Heart right ventricle (tissue), 16 donors: Measurements from ENCODE around the gene TACR1. TPM values are rescaled to one million over a fixed set of nuclear protein-coding genes. Genes with fewer than 3 reads are reported as not detected.

ENCODE experiments used
- ATAC-seq, 8 donors: fragments of 200-7000 bp; cut with Tn5 transposase; one replicate each; pipeline ENCODE4 v1.9.1; 2020; ENCODE audit warnings: mild to moderate bottlenecking in 8 of 8, moderate library complexity in 8 of 8, moderate number of reproducible peaks in 1 of 8
- DNase-seq, 2 donors: peaks; one replicate each; pipeline ENCODE4 v3.0.0-alpha.2; 2020
- H3K27ac ChIP-seq, 10 donors: fragments of 200-600 bp; sonication (generic) in 2 of 10; one replicate each; pipeline versions ENCODE4 v1.5.0 to v1.8.0; 2020 to 2022; ENCODE audit warnings: mild to moderate bottlenecking in 3 of 10
- H3K27me3 ChIP-seq, 7 donors: fragments of 200-600 bp; one replicate each; pipeline ENCODE4 v1.8.0; 2021 to 2022; ENCODE audit warnings: mild to moderate bottlenecking in 2 of 7
- H3K36me3 ChIP-seq, 9 donors: fragments of 200-600 bp; sonication (generic) in 1 of 9; one replicate each; pipeline versions ENCODE4 v1.5.0 to v1.8.0; 2020 to 2022; ENCODE audit warnings: mild to moderate bottlenecking in 2 of 9
- H3K4me1 ChIP-seq, 9 donors: fragments of 200-600 bp; sonication (generic) in 1 of 9; one replicate each; pipeline versions ENCODE4 v1.5.0 to v1.8.0; 2020 to 2022; ENCODE audit warnings: mild to moderate bottlenecking in 4 of 9
- H3K4me3 ChIP-seq, 10 donors: fragments of 200-600 bp; sonication (generic) in 2 of 10; one replicate each; pipeline versions ENCODE4 v1.5.0 to v1.8.0; 2020 to 2022; ENCODE audit warnings: mild to moderate bottlenecking in 7 of 10, moderate library complexity in 2 of 10
- H3K9me3 ChIP-seq, 11 donors: fragments of 200-600 bp in 10 of 11; sonication (generic) in 2 of 11; one replicate each; pipeline versions ENCODE4 v1.5.0 to v1.8.0; 2013 to 2022; ENCODE audit warnings: mild to moderate bottlenecking in 2 of 11, control low read depth in 1 of 11, moderate library complexity in 1 of 11
- WGBS, 2 donors: extraction: QIAGEN DNeasy Blood & Tissue Kit; methylation state at CpG; one replicate each; pipeline ENCODE4 v1.1.7; 2013; ENCODE audit warnings: inconsistent platforms in 1 of 2; 5-methylcytosine and 5-hydroxymethylcytosine counted together
- intact Hi-C, 10 donors: fragments of 100-400 bp; cut with DNase I; formaldehyde crosslinking; loops; one replicate each; pipeline versions ENCODE4 v1.11.1 to v1.14.2; 2022
- polyA plus RNA-seq, 2 donors: library from polyadenylated mRNA; stranded (reverse); fragments of 200-250 nt; gene quantifications; one replicate each; pipeline ENCODE4 v1.2.3, GENCODE V29; 2013
- total RNA-seq, 10 donors: library from RNA; stranded (reverse); fragmentation: NEBNext Ultra II Directional in 3 of 10; extraction: Animal tissue kit (Norgen Biotek cat#: 25700) in 3 of 10; gene quantifications; one replicate each; pipeline versions ENCODE4 v1.2.1 to v1.2.4, GENCODE V29; 2021 to 2023
- TF ChIP-seq, protein P1 (sequence below), 9 donors: fragments of 200-600 bp; sonication (generic) in 2 of 9; IDR thresholded peaks; one replicate each; pipeline versions ENCODE4 v1.5.0 to v1.8.0; 2021 to 2022; ENCODE audit warnings: antibody characterized with exemption in 9 of 9, mild to moderate bottlenecking in 5 of 9, moderate library complexity in 1 of 9
- donor health status: Arrhythmogenic right ventricular cardiomyopathy.
- donor health status: ischemic (EF 13 %, LVEDD 7.1; RV severe dilation, severe dysfunction).
- donor health status: healthy with polysubstance abuse.
- donor health status: DM: no; HTN: yes; CAD: no.
- donor health status: DM: no; HTN: no; CAD: no.
- donor health status: ischemic (EF 25% LVEDD 6.9; RV normal size, moderate dysfunction).
- donor health status: ischemic (EF 25% LVEDD 5.7; RV mildly dilated, moderate dysfunction).
- donor health status: healthy.
- donor health status: DM: yes; HTN: yes; CAD: no.
- donor health status: Ischemic cardiomyopathy.
- donor health status: ischemic (EF 35%, LVEDD 5.7; RV mildly dilated, moderate dysfunction).
- donor health status: nonischemic (EF 11% LVEDD 7.7; RV severe dilation, severe dysfunction).
- donor health status: DM: yes; HTN: yes; CAD: no.
- donor health status: PGD.
- donor health status: ischemic (EF 29% LVEDD 5.4; RV normal size, mild dysfunction).
- donor health status: nonischemic (EF 23%, LVEDD 6.1; RV moderate dilation, normal function).

The TACR1 gene
- total and polyA plus RNA-seq, 12 donors = 0.06 to 0.38 (median 0.17) TPM; not detected in 3

DNA sequence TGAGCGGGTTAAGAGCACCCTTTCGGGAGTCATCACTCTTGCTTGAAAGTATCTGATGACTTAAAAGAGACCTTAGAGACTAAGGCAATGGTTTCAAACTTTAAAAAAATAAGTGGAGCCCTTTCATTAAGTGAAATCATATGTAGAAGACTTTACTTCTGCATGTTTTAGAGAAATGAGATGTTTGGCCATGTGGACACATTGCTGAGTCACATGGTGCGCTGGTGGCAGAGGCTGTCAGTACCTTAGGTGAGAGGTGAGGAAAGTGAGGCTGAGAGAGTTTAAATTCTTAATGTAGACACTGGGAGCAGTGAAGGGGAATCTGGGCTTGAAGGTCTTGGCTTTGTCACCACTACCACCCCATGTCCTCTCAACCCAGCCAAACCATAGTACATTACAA lies 109.8 kb downstream of the TACR1 start:
- 97% methylated on average over 3 of the region's 3 CpGs for WGBS, 2 donors
- no peak overlapping the region for H3K4me3 ChIP-seq
- no peaks in the 10 kb centered on the region for H3K4me1 ChIP-seq
- no peaks in the 10 kb centered on the region for H3K9me3 ChIP-seq
- H3K36me3 ChIP-seq = no peaks in the 10 kb centered on the region
- no peak overlapping the region for H3K27ac ChIP-seq
- no peak for ATAC-seq
- H3K27me3 ChIP-seq = no peaks in the 10 kb centered on the region
- TF ChIP-seq, protein P1, sequence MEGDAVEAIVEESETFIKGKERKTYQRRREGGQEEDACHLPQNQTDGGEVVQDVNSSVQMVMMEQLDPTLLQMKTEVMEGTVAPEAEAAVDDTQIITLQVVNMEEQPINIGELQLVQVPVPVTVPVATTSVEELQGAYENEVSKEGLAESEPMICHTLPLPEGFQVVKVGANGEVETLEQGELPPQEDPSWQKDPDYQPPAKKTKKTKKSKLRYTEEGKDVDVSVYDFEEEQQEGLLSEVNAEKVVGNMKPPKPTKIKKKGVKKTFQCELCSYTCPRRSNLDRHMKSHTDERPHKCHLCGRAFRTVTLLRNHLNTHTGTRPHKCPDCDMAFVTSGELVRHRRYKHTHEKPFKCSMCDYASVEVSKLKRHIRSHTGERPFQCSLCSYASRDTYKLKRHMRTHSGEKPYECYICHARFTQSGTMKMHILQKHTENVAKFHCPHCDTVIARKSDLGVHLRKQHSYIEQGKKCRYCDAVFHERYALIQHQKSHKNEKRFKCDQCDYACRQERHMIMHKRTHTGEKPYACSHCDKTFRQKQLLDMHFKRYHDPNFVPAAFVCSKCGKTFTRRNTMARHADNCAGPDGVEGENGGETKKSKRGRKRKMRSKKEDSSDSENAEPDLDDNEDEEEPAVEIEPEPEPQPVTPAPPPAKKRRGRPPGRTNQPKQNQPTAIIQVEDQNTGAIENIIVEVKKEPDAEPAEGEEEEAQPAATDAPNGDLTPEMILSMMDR (IDR thresholded peaks at IDR 0.05) = no peak
- intact Hi-C loops = no loop called here
- no peak for DNase-seq

DNA sequence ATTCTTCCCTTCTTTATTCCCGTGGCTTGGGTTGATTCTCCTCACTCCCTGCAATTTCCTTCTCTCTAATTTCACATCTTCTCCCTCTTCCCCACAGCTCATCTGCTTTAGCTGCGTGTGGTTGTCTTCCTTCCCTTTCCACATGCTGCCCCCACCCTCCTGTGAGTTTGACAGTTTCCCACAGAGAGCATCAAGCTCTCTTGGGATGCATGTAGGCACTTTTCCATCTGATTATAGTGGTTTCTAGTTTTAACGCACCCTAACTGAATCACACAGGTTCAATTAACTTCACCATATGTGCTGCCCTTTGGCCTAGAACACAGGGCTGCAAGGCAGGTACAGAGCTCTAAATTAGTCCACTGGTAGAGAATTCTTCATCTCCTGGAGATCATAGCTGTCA lies 110.5 kb downstream of the TACR1 start:
- no peak for DNase-seq
- Histone ChIP-seq H3K27me3 (no peaks in the 10 kb centered on the region), H3K27ac (no peak overlapping the region), H3K9me3 (no peaks in the 10 kb centered on the region), H3K4me3 (no peak overlapping the region), H3K36me3 (no peaks in the 10 kb centered on the region), H3K4me1 (no peaks in the 10 kb centered on the region)
- intact Hi-C loops = no loop called here
- ATAC-seq = no peak
- TF ChIP-seq, protein P1 (IDR thresholded peaks at IDR 0.05) = no peak
- 79 to 82% methylated on average over 3 of the region's 3 CpGs for WGBS, 2 donors

DNA sequence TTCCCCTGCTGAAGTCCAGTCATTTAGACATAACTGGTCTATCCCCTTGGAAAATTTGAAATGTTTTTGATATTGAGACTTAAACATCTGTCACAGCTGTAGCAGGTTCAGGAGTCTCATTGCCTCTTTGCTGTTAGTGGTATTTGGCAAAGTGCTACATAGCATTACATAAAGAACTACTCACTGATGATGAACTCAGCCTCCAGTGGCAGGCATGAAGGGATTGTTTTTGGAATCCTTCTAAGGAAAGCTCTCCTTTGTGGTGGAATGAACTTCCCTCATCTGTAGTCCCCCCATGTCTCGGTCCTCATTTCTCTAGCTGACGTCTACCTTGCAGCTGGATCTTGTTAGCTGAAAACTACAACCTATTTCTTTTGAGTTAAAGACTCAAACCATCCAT lies 111.6 kb downstream of the TACR1 start:
- H3K27me3 ChIP-seq = no peaks in the 10 kb centered on the region
- intact Hi-C loops = no loop called here
- H3K9me3 ChIP-seq = peaks cover 0 to 3% (median 0%) of the 10 kb centered on the region in 11 donors
- DNase-seq (no peak), ATAC-seq (no peak)
- TF ChIP-seq, protein P1 (IDR thresholded peaks at IDR 0.05) = no peak
- no peak overlapping the region for H3K4me3 ChIP-seq
- no peak overlapping the region for H3K27ac ChIP-seq
- no peaks in the 10 kb centered on the region for H3K4me1 ChIP-seq
- H3K36me3 ChIP-seq = no peaks in the 10 kb centered on the region
- WGBS, 2 donors = 83 to 93% methylated on average over 2 of the region's 2 CpGs

DNA sequence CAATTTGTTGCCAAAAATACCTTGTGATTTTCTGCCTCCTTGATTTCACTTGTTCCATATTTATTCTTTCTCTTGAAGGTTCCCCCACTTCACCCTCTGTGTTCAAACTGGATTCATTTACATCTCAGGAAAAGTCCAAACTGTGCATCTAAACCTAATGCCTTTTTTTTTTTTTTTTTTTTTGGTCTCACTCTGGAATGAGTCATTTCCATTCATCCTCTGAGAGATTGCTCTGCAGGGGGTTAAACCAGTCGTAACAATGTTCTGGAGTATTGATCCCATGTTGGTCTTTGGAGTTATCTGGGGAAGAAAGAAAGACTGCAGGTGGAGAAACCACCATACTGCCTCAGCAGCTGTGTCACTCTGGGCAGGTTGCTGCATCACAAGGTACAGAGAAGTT lies 119.7 kb downstream of the TACR1 start:
- no peak for ATAC-seq

More for the DNA sequence above, 119.7 kb downstream of the TACR1 start:
- intact Hi-C loops = loop anchor here in 1 of 10 donors (10.0 kb wide), 1 partner anchor 315 kb away; no protein-coding TSS in a partner anchor
- Histone ChIP-seq H3K27ac (no peak overlapping the region), H3K9me3 (peaks cover 0 to 3% (median 0%) of the 10 kb centered on the region in 11 donors), H3K4me3 (no peak overlapping the region), H3K4me1 (no peaks in the 10 kb centered on the region), H3K27me3 (no peaks in the 10 kb centered on the region), H3K36me3 (no peaks in the 10 kb centered on the region)
- DNase-seq = no peak
- TF ChIP-seq, protein P1 (IDR thresholded peaks at IDR 0.05) = no peak
- WGBS, 2 donors = 83 to 84% methylated on average over 1 of the region's 1 CpG
